Mammary epithelial cell (primary cell): Measurements from ENCODE around the gene TTF1.

Experiments
- EZH2 ChIP-seq: IDR thresholded peaks from 2 replicates; pipeline ENCODE4 v1.6.1; 2012; ENCODE audit warnings: low read length, inconsistent platforms, borderline replicate concordance
- TF ChIP-seq, protein P1 (sequence below), 2 donors: IDR thresholded peaks in 1 of 2; conservative IDR thresholded peaks in 1 of 2; 2 replicates each; pipeline ENCODE4 v1.5.1; 2011 to 2012; ENCODE audit warnings: inconsistent platforms in 2 of 2, low read length in 2 of 2, mild to moderate bottlenecking in 2 of 2, control low read depth in 1 of 2, low read depth in 1 of 2; ENCODE audit not compliant: insufficient read depth in 1 of 2; ENCODE audit errors: extremely low read depth in 1 of 2

- TF ChIP-seq EZH2 = no peak
- TF ChIP-seq, protein P1, sequence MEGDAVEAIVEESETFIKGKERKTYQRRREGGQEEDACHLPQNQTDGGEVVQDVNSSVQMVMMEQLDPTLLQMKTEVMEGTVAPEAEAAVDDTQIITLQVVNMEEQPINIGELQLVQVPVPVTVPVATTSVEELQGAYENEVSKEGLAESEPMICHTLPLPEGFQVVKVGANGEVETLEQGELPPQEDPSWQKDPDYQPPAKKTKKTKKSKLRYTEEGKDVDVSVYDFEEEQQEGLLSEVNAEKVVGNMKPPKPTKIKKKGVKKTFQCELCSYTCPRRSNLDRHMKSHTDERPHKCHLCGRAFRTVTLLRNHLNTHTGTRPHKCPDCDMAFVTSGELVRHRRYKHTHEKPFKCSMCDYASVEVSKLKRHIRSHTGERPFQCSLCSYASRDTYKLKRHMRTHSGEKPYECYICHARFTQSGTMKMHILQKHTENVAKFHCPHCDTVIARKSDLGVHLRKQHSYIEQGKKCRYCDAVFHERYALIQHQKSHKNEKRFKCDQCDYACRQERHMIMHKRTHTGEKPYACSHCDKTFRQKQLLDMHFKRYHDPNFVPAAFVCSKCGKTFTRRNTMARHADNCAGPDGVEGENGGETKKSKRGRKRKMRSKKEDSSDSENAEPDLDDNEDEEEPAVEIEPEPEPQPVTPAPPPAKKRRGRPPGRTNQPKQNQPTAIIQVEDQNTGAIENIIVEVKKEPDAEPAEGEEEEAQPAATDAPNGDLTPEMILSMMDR (conservative IDR thresholded peaks at IDR 0.05 in 1 of 2, IDR thresholded peaks at IDR 0.05 in 1 of 2; ENCODE audit: extremely low read depth in 1 of 2, insufficient read depth in 1 of 2, low read depth in 1 of 2, low read length in 2 of 2) = no peak
Observed at GRCh38 chr9:132364068-132364467, 42.6 kb downstream of the TTF1 start.
